K562 (cell line): ENCODE results near the gene PTGR2.

Experiments used
- ATF1 ChIP-seq, 2 experiments: fragments of 450-650 bp in 1 of 2; IDR thresholded peaks; 2 replicates each; pipeline ENCODE4 v1.6.1; 2016; ENCODE audit warnings: missing compliant biosample characterization in 1 of 2, missing genetic modification characterization in 1 of 2
- CHD4 ChIP-seq: fragments of 200-600 bp; sonication (generic); IDR thresholded peaks from 3 replicates; pipeline ENCODE4 v1.6.1; 2012; ENCODE audit warnings: low read depth, mild to moderate bottlenecking, mixed read lengths, low read length, inconsistent platforms; ENCODE audit not compliant: insufficient read depth, insufficient replicate concordance, poor library complexity, severe bottlenecking
- HES1 ChIP-seq: fragments of 450-650 bp; IDR thresholded peaks from 2 replicates; pipeline ENCODE4 v1.6.1; 2016; ENCODE audit warnings: low read depth, mild to moderate bottlenecking, moderate library complexity
- MCM3 ChIP-seq: fragments of 450-650 bp; IDR thresholded peaks from 2 replicates; pipeline ENCODE4 v1.6.1; 2016
- NRF1 ChIP-seq, 2 experiments: fragments of 450-650 bp; IDR thresholded peaks in 1 of 2; conservative IDR thresholded peaks in 1 of 2; 2 replicates each; pipeline ENCODE4 v1.6.1; 2014; ENCODE audit warnings: mild to moderate bottlenecking in 2 of 2
- PATZ1 ChIP-seq: fragments of 250-450 bp; sonication (Bioruptor Pico); IDR thresholded peaks from 2 replicates; pipeline ENCODE4 v1.5.0; 2020; ENCODE audit warnings: mild to moderate bottlenecking, borderline replicate concordance
- PHF20 ChIP-seq: fragments of 450-650 bp; IDR thresholded peaks from 2 replicates; pipeline ENCODE4 v1.6.1; 2018; ENCODE audit not compliant: partially characterized antibody
- POLR2AphosphoS5 ChIP-seq: IDR thresholded peaks from 2 replicates; pipeline ENCODE4 v1.6.1; 2011; ENCODE audit warnings: mild to moderate bottlenecking, low read depth, low read length, moderate library complexity; ENCODE audit not compliant: control insufficient read depth, insufficient read depth
- RFX5 ChIP-seq: IDR thresholded peaks from 2 replicates; pipeline ENCODE4 v1.6.1; 2011; ENCODE audit warnings: low read depth, mild to moderate bottlenecking, improper control_type of control experiment, low read length
- YBX1 ChIP-seq: fragments of 450-650 bp; IDR thresholded peaks from 2 replicates; pipeline ENCODE4 v1.7.1; 2016; ENCODE audit warnings: mild to moderate bottlenecking
- TF ChIP-seq, protein P1 (sequence below), 2 experiments: IDR thresholded peaks; 2 replicates each; pipeline ENCODE4 v1.6.1; 2012; ENCODE audit warnings: improper control_type of control experiment in 2 of 2, low read depth in 2 of 2, low read length in 2 of 2, borderline replicate concordance in 1 of 2
- TF ChIP-seq, protein P2 (sequence below): fragments of 150-350 bp; IDR thresholded peaks from 2 replicates; pipeline ENCODE4 v1.6.1; 2014; ENCODE audit warnings: low read depth, mild to moderate bottlenecking, low read length, borderline replicate concordance

DNA sequence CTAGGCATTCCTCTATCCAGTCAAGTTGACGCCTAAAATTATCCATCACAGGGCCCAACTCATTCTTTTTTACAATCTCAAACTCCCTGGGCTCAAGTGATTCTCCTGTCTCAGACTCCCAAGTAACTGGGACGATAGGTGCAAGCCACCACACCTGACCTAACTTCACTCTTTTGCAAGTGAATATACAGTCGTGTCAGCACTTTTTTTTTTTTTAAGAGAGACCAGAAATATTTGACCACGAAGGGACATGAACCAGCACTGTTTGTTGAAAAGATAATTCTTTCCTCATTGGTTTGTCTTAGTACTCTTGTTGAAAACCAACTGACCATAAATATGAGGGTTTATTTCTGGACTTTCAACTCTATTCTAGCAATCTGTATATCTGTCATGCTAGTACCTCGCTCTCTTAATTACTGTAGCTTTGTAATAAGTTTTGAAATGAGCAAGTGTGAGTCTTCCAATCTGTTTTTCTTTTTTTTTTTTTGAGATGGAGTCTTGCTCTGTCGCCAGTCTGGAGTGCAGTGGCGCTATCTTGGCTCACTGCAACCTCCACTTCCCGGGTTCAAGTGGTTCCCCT is 14.0 kb downstream of the PTGR2 start:
- TF ChIP-seq RFX5: no peak
- TF ChIP-seq ATF1 (CRISPR knock-in tag; IDR thresholded peaks at IDR 0.05): no peak
- TF ChIP-seq ATF1 (tag; IDR thresholded peaks at IDR 0.05): no peak
- TF ChIP-seq, protein P1, sequence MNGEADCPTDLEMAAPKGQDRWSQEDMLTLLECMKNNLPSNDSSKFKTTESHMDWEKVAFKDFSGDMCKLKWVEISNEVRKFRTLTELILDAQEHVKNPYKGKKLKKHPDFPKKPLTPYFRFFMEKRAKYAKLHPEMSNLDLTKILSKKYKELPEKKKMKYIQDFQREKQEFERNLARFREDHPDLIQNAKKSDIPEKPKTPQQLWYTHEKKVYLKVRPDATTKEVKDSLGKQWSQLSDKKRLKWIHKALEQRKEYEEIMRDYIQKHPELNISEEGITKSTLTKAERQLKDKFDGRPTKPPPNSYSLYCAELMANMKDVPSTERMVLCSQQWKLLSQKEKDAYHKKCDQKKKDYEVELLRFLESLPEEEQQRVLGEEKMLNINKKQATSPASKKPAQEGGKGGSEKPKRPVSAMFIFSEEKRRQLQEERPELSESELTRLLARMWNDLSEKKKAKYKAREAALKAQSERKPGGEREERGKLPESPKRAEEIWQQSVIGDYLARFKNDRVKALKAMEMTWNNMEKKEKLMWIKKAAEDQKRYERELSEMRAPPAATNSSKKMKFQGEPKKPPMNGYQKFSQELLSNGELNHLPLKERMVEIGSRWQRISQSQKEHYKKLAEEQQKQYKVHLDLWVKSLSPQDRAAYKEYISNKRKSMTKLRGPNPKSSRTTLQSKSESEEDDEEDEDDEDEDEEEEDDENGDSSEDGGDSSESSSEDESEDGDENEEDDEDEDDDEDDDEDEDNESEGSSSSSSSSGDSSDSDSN (IDR thresholded peaks at IDR 0.05; ENCODE audit: borderline replicate concordance in 1 of 2, low read depth in 2 of 2, low read length in 2 of 2): no peak
- no peak for TF ChIP-seq POLR2AphosphoS5
- no peak for TF ChIP-seq HES1
- no peak for TF ChIP-seq CHD4
- no peak for TF ChIP-seq YBX1
- no peak for TF ChIP-seq PHF20
- TF ChIP-seq MCM3: no peak
- TF ChIP-seq, protein P2, sequence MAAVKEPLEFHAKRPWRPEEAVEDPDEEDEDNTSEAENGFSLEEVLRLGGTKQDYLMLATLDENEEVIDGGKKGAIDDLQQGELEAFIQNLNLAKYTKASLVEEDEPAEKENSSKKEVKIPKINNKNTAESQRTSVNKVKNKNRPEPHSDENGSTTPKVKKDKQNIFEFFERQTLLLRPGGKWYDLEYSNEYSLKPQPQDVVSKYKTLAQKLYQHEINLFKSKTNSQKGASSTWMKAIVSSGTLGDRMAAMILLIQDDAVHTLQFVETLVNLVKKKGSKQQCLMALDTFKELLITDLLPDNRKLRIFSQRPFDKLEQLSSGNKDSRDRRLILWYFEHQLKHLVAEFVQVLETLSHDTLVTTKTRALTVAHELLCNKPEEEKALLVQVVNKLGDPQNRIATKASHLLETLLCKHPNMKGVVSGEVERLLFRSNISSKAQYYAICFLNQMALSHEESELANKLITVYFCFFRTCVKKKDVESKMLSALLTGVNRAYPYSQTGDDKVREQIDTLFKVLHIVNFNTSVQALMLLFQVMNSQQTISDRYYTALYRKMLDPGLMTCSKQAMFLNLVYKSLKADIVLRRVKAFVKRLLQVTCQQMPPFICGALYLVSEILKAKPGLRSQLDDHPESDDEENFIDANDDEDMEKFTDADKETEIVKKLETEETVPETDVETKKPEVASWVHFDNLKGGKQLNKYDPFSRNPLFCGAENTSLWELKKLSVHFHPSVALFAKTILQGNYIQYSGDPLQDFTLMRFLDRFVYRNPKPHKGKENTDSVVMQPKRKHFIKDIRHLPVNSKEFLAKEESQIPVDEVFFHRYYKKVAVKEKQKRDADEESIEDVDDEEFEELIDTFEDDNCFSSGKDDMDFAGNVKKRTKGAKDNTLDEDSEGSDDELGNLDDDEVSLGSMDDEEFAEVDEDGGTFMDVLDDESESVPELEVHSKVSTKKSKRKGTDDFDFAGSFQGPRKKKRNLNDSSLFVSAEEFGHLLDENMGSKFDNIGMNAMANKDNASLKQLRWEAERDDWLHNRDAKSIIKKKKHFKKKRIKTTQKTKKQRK: no peak
- no peak for TF ChIP-seq PATZ1
- no peak for TF ChIP-seq NRF1 (conservative IDR thresholded peaks at IDR 0.05 in 1 of 2, IDR thresholded peaks at IDR 0.05 in 1 of 2)
